Measurements from ENCODE around the gene ARSI. TPM values are rescaled to one million over a fixed set of nuclear protein-coding genes. Genes with fewer than 3 reads are reported as not detected.

ARSI gene
- total RNA-seq, 1 experiment from 2014 or later, result 5.9 TPM

DNA sequence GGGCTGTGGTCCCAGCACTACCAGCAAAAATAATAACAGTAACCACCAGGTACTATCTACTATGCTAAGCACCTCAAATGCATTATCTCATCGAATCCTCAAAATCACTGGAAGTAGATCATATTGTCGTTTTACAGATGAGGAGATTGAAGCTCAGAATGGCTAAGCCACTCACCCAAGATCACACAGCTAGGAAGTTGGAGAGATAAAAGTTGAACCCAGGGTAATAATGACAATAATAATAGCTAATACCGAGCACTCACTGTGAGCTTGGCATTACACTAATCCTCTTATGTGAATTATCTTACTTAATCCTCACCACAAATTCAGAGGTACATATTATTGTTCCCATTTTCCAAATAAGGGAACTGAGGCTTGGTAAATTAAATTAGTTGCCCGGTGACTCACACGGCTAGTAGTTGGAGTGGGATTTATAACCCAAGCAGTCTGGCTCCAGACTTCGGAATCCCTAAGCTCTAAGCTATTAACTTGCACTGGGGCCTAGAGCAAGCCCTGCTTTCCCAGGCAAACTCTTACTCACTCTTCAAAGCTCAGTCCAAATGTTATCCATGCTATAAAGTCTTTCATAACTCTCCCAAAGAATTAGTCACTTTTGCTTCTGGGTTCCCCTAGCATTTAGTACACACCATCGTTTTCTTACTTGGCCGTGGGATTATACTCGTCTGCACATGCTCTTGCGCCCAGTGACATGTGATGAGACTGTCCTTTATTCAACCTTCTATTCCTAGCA lies 3.8 kb downstream of the ARSI start:
- Mint-ChIP-seq H3K4me1 (peaks cover 32% of the 10 kb centered on the region), H3K27ac (peak overlapping the region; percentile 21; the same call in 1 of the 2 replicates), H3K4me3 (no peak overlapping the region), H3K36me3 (no peaks in the 10 kb centered on the region), H3K9me3 (no peaks in the 10 kb centered on the region), H3K27me3 (ENCODE audit: low read depth) (peaks cover 17% of the 10 kb centered on the region)
- ChIA-PET CTCF (interaction anchor here (0.8 to 2.7 kb wide), 2 partner anchors 9 to 151 kb away, joined by 3 to 13 read pairs; partner anchors contain the start of gene CAMK2A), POLR2A (no interaction called here)
- DNase-seq (ENCODE audit: low spot score) (no peak), ATAC-seq (no peak)
- no peak for TF ChIP-seq ZNF416 (CRISPR knock-in tag; IDR thresholded peaks at IDR 0.05)
- no peak for TF ChIP-seq SMAD4 (CRISPR knock-in tag; IDR thresholded peaks at IDR 0.05)
- TF ChIP-seq, protein P1, sequence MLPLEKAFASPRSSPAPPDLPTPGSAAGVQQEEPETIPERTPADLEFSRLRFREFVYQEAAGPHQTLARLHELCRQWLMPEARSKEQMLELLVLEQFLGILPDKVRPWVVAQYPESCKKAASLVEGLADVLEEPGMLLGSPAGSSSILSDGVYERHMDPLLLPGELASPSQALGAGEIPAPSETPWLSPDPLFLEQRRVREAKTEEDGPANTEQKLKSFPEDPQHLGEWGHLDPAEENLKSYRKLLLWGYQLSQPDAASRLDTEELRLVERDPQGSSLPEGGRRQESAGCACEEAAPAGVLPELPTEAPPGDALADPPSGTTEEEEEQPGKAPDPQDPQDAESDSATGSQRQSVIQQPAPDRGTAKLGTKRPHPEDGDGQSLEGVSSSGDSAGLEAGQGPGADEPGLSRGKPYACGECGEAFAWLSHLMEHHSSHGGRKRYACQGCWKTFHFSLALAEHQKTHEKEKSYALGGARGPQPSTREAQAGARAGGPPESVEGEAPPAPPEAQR (CRISPR knock-in tag; IDR thresholded peaks at IDR 0.05), result no peak
- TF ChIP-seq, protein P2, sequence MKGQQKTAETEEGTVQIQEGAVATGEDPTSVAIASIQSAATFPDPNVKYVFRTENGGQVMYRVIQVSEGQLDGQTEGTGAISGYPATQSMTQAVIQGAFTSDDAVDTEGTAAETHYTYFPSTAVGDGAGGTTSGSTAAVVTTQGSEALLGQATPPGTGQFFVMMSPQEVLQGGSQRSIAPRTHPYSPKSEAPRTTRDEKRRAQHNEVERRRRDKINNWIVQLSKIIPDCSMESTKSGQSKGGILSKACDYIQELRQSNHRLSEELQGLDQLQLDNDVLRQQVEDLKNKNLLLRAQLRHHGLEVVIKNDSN (CRISPR knock-in tag; IDR thresholded peaks at IDR 0.05), result no peak
- TF ChIP-seq, protein P3, sequence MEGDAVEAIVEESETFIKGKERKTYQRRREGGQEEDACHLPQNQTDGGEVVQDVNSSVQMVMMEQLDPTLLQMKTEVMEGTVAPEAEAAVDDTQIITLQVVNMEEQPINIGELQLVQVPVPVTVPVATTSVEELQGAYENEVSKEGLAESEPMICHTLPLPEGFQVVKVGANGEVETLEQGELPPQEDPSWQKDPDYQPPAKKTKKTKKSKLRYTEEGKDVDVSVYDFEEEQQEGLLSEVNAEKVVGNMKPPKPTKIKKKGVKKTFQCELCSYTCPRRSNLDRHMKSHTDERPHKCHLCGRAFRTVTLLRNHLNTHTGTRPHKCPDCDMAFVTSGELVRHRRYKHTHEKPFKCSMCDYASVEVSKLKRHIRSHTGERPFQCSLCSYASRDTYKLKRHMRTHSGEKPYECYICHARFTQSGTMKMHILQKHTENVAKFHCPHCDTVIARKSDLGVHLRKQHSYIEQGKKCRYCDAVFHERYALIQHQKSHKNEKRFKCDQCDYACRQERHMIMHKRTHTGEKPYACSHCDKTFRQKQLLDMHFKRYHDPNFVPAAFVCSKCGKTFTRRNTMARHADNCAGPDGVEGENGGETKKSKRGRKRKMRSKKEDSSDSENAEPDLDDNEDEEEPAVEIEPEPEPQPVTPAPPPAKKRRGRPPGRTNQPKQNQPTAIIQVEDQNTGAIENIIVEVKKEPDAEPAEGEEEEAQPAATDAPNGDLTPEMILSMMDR (IDR thresholded peaks at IDR 0.05), result no peak
- TF ChIP-seq, protein P4, sequence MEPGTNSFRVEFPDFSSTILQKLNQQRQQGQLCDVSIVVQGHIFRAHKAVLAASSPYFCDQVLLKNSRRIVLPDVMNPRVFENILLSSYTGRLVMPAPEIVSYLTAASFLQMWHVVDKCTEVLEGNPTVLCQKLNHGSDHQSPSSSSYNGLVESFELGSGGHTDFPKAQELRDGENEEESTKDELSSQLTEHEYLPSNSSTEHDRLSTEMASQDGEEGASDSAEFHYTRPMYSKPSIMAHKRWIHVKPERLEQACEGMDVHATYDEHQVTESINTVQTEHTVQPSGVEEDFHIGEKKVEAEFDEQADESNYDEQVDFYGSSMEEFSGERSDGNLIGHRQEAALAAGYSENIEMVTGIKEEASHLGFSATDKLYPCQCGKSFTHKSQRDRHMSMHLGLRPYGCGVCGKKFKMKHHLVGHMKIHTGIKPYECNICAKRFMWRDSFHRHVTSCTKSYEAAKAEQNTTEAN (CRISPR knock-in tag; IDR thresholded peaks at IDR 0.05), result no peak
- TF ChIP-seq, protein P5, sequence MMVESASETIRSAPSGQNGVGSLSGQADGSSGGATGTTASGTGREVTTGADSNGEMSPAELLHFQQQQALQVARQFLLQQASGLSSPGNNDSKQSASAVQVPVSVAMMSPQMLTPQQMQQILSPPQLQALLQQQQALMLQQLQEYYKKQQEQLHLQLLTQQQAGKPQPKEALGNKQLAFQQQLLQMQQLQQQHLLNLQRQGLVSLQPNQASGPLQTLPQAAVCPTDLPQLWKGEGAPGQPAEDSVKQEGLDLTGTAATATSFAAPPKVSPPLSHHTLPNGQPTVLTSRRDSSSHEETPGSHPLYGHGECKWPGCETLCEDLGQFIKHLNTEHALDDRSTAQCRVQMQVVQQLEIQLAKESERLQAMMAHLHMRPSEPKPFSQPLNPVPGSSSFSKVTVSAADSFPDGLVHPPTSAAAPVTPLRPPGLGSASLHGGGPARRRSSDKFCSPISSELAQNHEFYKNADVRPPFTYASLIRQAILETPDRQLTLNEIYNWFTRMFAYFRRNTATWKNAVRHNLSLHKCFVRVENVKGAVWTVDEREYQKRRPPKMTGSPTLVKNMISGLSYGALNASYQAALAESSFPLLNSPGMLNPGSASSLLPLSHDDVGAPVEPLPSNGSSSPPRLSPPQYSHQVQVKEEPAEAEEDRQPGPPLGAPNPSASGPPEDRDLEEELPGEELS (CRISPR knock-in tag; IDR thresholded peaks at IDR 0.05), result no peak
- TF ChIP-seq, protein P6, sequence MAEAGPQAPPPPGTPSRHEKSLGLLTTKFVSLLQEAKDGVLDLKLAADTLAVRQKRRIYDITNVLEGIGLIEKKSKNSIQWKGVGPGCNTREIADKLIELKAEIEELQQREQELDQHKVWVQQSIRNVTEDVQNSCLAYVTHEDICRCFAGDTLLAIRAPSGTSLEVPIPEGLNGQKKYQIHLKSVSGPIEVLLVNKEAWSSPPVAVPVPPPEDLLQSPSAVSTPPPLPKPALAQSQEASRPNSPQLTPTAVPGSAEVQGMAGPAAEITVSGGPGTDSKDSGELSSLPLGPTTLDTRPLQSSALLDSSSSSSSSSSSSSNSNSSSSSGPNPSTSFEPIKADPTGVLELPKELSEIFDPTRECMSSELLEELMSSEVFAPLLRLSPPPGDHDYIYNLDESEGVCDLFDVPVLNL (CRISPR knock-in tag; IDR thresholded peaks at IDR 0.05; ENCODE audit: borderline replicate concordance, low read depth), result no peak
- TF ChIP-seq, protein P7, sequence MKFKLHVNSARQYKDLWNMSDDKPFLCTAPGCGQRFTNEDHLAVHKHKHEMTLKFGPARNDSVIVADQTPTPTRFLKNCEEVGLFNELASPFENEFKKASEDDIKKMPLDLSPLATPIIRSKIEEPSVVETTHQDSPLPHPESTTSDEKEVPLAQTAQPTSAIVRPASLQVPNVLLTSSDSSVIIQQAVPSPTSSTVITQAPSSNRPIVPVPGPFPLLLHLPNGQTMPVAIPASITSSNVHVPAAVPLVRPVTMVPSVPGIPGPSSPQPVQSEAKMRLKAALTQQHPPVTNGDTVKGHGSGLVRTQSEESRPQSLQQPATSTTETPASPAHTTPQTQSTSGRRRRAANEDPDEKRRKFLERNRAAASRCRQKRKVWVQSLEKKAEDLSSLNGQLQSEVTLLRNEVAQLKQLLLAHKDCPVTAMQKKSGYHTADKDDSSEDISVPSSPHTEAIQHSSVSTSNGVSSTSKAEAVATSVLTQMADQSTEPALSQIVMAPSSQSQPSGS (CRISPR knock-in tag; IDR thresholded peaks at IDR 0.05; ENCODE audit: borderline replicate concordance, low read depth), result no peak
- TF ChIP-seq, protein P8, sequence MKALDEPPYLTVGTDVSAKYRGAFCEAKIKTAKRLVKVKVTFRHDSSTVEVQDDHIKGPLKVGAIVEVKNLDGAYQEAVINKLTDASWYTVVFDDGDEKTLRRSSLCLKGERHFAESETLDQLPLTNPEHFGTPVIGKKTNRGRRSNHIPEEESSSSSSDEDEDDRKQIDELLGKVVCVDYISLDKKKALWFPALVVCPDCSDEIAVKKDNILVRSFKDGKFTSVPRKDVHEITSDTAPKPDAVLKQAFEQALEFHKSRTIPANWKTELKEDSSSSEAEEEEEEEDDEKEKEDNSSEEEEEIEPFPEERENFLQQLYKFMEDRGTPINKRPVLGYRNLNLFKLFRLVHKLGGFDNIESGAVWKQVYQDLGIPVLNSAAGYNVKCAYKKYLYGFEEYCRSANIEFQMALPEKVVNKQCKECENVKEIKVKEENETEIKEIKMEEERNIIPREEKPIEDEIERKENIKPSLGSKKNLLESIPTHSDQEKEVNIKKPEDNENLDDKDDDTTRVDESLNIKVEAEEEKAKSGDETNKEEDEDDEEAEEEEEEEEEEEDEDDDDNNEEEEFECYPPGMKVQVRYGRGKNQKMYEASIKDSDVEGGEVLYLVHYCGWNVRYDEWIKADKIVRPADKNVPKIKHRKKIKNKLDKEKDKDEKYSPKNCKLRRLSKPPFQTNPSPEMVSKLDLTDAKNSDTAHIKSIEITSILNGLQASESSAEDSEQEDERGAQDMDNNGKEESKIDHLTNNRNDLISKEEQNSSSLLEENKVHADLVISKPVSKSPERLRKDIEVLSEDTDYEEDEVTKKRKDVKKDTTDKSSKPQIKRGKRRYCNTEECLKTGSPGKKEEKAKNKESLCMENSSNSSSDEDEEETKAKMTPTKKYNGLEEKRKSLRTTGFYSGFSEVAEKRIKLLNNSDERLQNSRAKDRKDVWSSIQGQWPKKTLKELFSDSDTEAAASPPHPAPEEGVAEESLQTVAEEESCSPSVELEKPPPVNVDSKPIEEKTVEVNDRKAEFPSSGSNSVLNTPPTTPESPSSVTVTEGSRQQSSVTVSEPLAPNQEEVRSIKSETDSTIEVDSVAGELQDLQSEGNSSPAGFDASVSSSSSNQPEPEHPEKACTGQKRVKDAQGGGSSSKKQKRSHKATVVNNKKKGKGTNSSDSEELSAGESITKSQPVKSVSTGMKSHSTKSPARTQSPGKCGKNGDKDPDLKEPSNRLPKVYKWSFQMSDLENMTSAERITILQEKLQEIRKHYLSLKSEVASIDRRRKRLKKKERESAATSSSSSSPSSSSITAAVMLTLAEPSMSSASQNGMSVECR (CRISPR knock-in tag; IDR thresholded peaks at IDR 0.05; ENCODE audit: borderline replicate concordance), result no peak
- TF ChIP-seq GTF2I (CRISPR knock-in tag; conservative IDR thresholded peaks at IDR 0.05), result no peak
- TF ChIP-seq IRF2 (CRISPR knock-in tag; IDR thresholded peaks at IDR 0.05; ENCODE audit: borderline replicate concordance, low read depth), result no peak
- TF ChIP-seq, protein P9, sequence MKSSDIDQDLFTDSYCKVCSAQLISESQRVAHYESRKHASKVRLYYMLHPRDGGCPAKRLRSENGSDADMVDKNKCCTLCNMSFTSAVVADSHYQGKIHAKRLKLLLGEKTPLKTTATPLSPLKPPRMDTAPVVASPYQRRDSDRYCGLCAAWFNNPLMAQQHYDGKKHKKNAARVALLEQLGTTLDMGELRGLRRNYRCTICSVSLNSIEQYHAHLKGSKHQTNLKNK (CRISPR knock-in tag; IDR thresholded peaks at IDR 0.05), result no peak
- TF ChIP-seq EMX1 (CRISPR knock-in tag; IDR thresholded peaks at IDR 0.05), result no peak
- TF ChIP-seq ZNF396 (CRISPR knock-in tag; IDR thresholded peaks at IDR 0.05; ENCODE audit: borderline replicate concordance), result no peak
- TF ChIP-seq, protein P10, sequence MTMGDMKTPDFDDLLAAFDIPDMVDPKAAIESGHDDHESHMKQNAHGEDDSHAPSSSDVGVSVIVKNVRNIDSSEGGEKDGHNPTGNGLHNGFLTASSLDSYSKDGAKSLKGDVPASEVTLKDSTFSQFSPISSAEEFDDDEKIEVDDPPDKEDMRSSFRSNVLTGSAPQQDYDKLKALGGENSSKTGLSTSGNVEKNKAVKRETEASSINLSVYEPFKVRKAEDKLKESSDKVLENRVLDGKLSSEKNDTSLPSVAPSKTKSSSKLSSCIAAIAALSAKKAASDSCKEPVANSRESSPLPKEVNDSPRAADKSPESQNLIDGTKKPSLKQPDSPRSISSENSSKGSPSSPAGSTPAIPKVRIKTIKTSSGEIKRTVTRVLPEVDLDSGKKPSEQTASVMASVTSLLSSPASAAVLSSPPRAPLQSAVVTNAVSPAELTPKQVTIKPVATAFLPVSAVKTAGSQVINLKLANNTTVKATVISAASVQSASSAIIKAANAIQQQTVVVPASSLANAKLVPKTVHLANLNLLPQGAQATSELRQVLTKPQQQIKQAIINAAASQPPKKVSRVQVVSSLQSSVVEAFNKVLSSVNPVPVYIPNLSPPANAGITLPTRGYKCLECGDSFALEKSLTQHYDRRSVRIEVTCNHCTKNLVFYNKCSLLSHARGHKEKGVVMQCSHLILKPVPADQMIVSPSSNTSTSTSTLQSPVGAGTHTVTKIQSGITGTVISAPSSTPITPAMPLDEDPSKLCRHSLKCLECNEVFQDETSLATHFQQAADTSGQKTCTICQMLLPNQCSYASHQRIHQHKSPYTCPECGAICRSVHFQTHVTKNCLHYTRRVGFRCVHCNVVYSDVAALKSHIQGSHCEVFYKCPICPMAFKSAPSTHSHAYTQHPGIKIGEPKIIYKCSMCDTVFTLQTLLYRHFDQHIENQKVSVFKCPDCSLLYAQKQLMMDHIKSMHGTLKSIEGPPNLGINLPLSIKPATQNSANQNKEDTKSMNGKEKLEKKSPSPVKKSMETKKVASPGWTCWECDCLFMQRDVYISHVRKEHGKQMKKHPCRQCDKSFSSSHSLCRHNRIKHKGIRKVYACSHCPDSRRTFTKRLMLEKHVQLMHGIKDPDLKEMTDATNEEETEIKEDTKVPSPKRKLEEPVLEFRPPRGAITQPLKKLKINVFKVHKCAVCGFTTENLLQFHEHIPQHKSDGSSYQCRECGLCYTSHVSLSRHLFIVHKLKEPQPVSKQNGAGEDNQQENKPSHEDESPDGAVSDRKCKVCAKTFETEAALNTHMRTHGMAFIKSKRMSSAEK (CRISPR knock-in tag; IDR thresholded peaks at IDR 0.05; ENCODE audit: borderline replicate concordance), result no peak
